GM19043 (cell line): ENCODE results near the gene CENPP.

Experiments used
- ATAC-seq: cut with Tn5 transposase; IDR thresholded peaks from one replicate; pipeline ENCODE4 v1.9.1; 2021; ENCODE audit warnings: low read depth; ENCODE audit not compliant: unreplicated experiment

CENPP gene

DNA sequence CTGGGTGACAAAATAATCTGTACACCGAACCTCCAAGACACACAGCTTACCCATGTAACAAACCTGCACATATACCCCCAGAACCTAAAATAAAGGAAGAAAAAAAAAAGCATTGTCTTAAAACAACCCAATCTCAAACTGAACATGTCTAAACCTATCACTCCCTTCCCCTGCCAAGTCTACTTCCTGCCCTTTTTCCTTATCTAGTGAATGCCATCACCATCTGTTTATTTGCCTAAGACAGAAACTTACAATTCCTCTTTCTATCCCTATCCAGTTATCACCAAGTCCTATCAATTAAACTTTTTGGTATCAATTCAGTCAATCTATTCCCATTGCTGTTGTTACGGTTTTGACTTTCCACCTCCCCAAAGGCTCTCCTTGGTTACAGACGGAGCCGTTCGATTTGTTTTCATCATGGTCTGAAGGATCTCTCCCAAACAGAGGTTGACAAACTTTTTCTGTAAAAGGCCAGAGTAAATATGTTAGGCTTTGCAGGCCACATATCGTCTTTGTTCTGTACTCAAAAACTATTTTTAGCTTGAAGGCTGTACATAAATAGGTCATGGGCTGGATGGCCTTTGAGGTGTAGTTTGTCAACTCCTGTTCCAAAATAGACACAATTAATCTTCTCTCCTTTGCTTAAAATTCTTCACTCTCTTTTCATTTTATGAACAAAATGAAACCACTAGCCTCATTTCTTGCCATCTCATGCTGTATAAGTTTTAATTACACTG is 12.7 kb upstream of the CENPP start:
- no peak for ATAC-seq

DNA sequence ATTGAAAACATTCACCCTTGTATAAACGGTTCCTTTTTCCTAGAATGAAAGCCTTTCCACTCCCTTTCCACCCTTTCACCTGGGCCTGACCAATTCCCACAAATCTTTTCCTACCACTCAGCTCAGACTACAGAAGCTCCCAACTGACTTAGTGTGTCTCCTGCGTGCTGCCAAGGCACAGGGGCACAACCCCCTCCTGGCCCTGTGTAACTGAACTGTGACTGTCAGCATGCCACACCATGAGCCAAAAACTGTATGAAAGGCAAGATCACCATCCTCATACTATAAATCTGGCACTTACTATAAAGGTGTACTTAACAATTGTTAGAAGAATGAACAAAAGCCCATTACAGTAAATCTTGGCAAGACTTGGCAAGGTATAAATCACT is 12.1 kb upstream of the CENPP start:
- ATAC-seq = no peak

DNA sequence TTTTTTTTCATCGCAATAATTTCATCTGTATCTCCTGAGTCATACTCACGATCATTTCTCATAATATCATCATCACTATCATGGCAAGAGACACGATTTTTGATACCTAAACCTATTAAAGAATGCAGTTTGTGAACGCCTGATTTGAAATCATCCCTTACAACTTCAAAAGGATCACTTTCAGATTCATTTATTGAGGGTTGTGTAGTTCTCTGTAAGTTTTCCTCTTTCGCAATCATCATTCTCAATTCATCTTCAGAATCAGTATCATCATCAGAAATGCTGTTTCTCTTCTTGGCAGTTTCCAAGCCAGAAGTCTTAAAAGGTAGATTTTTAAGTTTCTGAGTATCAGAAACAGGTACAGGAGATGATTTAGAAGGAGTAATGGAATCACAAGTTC is 10.3 kb upstream of the CENPP start:
- ATAC-seq = no peak

GRCh38 chr9:92324431-92324830 is 1.3 kb upstream of the CENPP start:
- ATAC-seq = no peak

DNA sequence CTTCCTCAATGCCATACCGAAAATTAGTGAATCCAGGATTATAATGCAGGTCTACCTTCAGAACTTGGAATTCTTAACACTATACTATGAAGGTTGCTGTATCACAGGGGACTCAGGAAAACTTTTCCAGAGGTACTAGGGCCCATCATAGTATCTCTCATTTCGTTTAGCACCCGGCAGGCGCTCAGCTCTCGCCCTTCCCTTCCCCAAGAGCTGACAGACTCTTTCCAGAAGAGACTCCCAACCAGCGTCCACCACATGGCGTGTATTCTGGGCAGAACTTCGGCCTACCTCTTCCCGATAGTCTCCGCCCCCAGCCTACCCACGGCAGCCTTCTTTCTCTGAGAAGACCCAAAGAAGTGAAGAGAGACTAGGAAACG is 874 bp upstream of the CENPP start:
- no peak for ATAC-seq

GRCh38 chr9:92325991-92326500 is 293 bp downstream of the CENPP start:
- no peak for ATAC-seq

- ATAC-seq = no peak
Measured at GRCh38 chr9:92327283-92327850, 1.6 kb downstream of the CENPP start.

GRCh38 chr9:92328225-92328624 is 2.5 kb downstream of the CENPP start:
- ATAC-seq = no peak

DNA sequence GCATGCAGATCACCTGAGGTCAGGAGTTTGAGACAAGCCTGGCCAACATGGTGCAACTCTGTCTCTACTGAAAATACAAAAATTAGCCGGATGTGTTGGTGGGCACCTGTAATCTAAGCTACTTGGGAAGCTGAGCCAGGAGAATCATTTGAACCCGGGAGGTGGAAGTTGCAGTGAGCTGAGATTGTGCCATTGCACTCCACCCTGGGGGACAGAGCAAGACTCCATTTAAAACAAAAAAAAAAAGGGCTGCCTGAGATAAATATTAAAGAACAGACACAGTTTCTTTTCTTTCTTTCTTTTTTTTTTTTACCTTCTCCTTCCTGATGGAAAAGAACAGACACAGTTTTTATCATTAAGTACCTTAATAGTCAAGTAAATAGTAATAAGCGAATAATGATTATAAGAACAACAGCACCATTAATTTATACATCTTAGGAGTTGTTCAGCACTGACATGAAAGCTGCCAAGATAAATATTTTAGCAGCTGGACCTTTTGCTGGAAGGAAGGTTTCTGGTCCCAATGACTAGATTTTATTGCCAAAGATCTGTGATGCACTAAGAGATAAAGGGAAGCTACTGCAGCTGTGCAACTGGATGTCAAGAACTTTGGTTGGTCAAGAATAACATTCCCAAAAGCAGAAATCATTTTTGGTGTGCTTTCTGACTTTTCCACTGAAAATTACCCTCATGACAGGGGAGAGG is 7.0 kb downstream of the CENPP start:
- no peak for ATAC-seq

GRCh38 chr9:92333282-92333634 is 7.5 kb downstream of the CENPP start:
- ATAC-seq = no peak

- ATAC-seq = no peak
Measured at GRCh38 chr9:92341578-92341977, 15.8 kb downstream of the CENPP start.

DNA sequence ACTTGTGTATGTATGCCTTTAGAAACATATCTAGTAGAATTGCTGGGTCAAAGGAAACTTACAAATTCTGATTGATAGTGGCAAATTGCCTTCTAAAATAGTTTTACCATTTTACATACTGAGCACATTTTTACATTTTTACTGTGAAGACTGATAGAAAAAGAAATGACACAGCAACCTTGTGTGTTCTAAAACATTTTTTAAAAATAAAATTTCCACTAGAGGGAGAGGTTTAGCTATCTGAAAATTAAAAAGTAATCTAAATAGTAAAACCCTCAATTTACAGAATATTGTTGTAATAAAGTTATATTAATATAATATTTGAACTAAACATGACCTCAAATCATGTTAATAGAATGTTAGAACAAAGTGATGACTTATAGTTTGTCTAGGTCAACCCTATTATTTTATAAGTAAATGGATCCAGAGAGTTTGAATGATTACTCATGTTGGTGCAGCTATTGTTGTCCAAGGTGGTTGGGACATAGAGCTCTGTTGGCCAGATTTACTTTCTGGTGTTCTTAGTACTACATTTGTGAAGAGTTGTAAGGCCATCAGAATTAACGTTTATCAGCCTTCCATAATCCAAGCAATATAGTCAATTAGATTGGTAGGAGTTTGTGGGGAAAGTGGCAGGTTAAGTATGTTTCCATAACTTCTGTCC is 17.2 kb downstream of the CENPP start:
- no peak for ATAC-seq

GRCh38 chr9:92345582-92345981 is 19.8 kb downstream of the CENPP start:
- no peak for ATAC-seq

GRCh38 chr9:92349771-92350739 is 24.3 kb downstream of the CENPP start:
- ATAC-seq = no peak

GRCh38 chr9:92350740-92351133 is 25.0 kb downstream of the CENPP start:
- ATAC-seq = no peak

DNA sequence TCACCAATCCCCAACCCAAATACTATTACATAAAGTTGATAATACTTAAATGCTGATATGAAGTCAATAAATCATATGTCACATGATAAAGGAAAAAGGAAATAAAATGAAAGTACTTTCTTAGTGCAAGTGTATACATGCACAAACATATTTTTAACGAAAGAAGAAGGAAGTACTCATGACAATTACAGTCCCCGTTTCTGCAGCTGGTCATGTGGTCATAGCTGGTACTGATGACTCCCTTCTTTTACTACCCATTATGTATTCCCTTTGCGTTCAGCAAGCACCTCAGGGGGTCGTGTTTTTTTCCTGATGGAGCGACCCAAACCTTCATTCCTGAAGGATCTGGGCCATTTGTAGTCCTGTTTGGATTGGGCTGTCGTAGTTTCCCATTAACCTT is 27.3 kb downstream of the CENPP start:
- no peak for ATAC-seq

DNA sequence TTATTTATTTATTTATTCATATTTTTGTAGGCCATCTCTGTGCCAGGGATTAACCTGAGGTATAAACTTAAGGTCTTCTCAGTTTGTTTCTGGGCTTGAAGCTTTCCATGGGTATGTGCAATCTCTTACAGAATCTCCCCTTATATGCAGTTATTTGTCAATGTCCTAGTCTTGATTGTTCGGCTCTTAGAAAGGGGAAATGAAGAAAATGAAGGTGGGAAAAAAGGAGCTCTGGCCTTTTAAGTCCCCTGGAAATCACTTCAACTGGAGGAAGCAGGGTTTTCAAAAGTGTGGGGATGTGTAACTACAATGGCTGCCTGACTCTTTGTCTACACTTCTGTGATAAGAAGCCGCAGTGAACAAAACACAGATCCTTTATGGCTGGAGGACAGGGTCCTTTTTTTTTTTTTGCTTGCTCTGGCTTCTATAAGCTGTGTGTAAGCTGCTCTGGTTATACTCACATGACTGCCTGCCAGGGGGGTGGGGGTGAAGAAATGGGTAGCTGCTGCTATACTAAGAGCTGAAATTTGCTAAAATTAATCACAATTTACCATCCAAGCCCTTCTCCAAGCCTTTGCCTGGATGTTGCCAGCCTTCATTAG is 33.7 kb downstream of the CENPP start:
- no peak for ATAC-seq

GRCh38 chr9:92360083-92360482 is 34.3 kb downstream of the CENPP start:
- ATAC-seq = no peak

GRCh38 chr9:92369075-92369474 is 43.3 kb downstream of the CENPP start:
- no peak for ATAC-seq

GRCh38 chr9:92373167-92373566 is 47.4 kb downstream of the CENPP start:
- no peak for ATAC-seq
